Uterus (tissue), 4 donors: ENCODE results near the gene CFAP52. TPM values are rescaled to one million over a fixed set of nuclear protein-coding genes. Genes with fewer than 3 reads are reported as not detected.
"Not testable (repeated sequence)": the region's sequence is repeated elsewhere in the genome, so short reads cannot be mapped to it uniquely, and the experiment has no call there.

ENCODE experiments used
- DNase-seq, 2 donors: peaks; one replicate each; pipeline ENCODE4 v3.0.0-alpha.2; 2019 to 2020
- H3K27ac ChIP-seq, 2 donors: fragments of 200-600 bp; sonication (generic); 1 replicate in 1 of 2; 2 replicates in 1 of 2; pipeline ENCODE4 v1.5.1; 2016 to 2018
- H3K27me3 ChIP-seq, 2 donors: fragments of 200-600 bp; sonication (generic); one replicate each; pipeline ENCODE4 v1.5.1; 2018 to 2019; ENCODE audit warnings: control low read depth in 1 of 2
- H3K36me3 ChIP-seq, 2 donors: fragments of 200-600 bp; sonication (generic); one replicate each; pipeline ENCODE4 v1.5.1; 2019; ENCODE audit warnings: control low read depth in 1 of 2
- H3K4me1 ChIP-seq, 2 donors: fragments of 200-600 bp; sonication (generic); one replicate each; pipeline ENCODE4 v1.5.1; 2018 to 2019; ENCODE audit warnings: control low read depth in 1 of 2
- H3K4me3 ChIP-seq, 2 donors: fragments of 200-600 bp; sonication (generic); 1 replicate in 1 of 2; 2 replicates in 1 of 2; pipeline ENCODE4 v1.5.1; 2018 to 2019; ENCODE audit warnings: mild to moderate bottlenecking in 1 of 2
- H3K9me3 ChIP-seq, 2 donors: fragments of 200-600 bp; sonication (generic); one replicate each; pipeline ENCODE4 v1.5.1; 2019; ENCODE audit warnings: control low read depth in 1 of 2
- CTCF ChIP-seq, 4 experiments: fragments of 200-600 bp in 2 of 4; fragments of 450-650 bp in 2 of 4; sonication (generic) in 2 of 4; IDR thresholded peaks; one replicate each; pipeline ENCODE4 v1.5.1; 2016 to 2019; ENCODE audit warnings: antibody characterized with exemption in 4 of 4, mild to moderate bottlenecking in 2 of 4, moderate library complexity in 1 of 4
- POLR2A ChIP-seq, 2 donors: fragments of 450-650 bp; IDR thresholded peaks; one replicate each; pipeline ENCODE4 v1.6.1; 2016; ENCODE audit warnings: antibody characterized with exemption in 2 of 2, mild to moderate bottlenecking in 1 of 2, moderate library complexity in 1 of 2
- intact Hi-C: fragments of 100-400 bp; cut with DNase I; formaldehyde crosslinking; loops from one replicate; pipeline ENCODE4 v1.15.1; 2023; ENCODE audit warnings: low total_unique reads
- total RNA-seq, 4 donors: library from RNA; depleted of rRNA in 3 of 4; stranded (reverse); fragments of >200 nt in 3 of 4; gene quantifications; one replicate each; pipeline versions ENCODE4 v1.1.0 to v1.2.4, GENCODE V29; 2014 to 2023
- donor health status: DM: yes; HTN: yes; CAD: no.

Gene CFAP52
- total RNA-seq, 4 donors from 2014 or later: 1.0 to 9.4 TPM; not detected in 2

- no peak overlapping the region for H3K4me3 ChIP-seq
- no peak for TF ChIP-seq CTCF (IDR thresholded peaks at IDR 0.05)
- TF ChIP-seq POLR2A (IDR thresholded peaks at IDR 0.05): no peak
- intact Hi-C loops: no loop called here
- no peaks in the 10 kb centered on the region for H3K27me3 ChIP-seq
- H3K36me3 ChIP-seq: no peaks in the 10 kb centered on the region
- H3K27ac ChIP-seq: no peak overlapping the region
- no peaks in the 10 kb centered on the region for H3K9me3 ChIP-seq
- DNase-seq: no peak
- no peaks in the 10 kb centered on the region for H3K4me1 ChIP-seq
These were observed 32.2 kb upstream of the CFAP52 start for GRCh38 chr17:9544221-9544620.

GRCh38 chr17:9549215-9549614, 27.2 kb upstream of the CFAP52 start:
- no peak overlapping the region for H3K27ac ChIP-seq
- H3K4me1 ChIP-seq: no peaks in the 10 kb centered on the region
- H3K36me3 ChIP-seq: no peaks in the 10 kb centered on the region
- DNase-seq: no peak
- H3K27me3 ChIP-seq: no peaks in the 10 kb centered on the region
- H3K9me3 ChIP-seq: no peaks in the 10 kb centered on the region
- TF ChIP-seq CTCF (IDR thresholded peaks at IDR 0.05): no peak
- TF ChIP-seq POLR2A (IDR thresholded peaks at IDR 0.05): no peak
- intact Hi-C loops: no loop called here
- H3K4me3 ChIP-seq: no peak overlapping the region

- H3K27ac ChIP-seq: no peak overlapping the region
- no peak overlapping the region for H3K4me3 ChIP-seq
- no peaks in the 10 kb centered on the region for H3K27me3 ChIP-seq
- no peak for DNase-seq
- no peaks in the 10 kb centered on the region for H3K36me3 ChIP-seq
- no peaks in the 10 kb centered on the region for H3K4me1 ChIP-seq
- no peak for TF ChIP-seq POLR2A (IDR thresholded peaks at IDR 0.05)
- TF ChIP-seq CTCF (IDR thresholded peaks at IDR 0.05): no peak
- intact Hi-C loops: no loop called here
- H3K9me3 ChIP-seq: no peaks in the 10 kb centered on the region
These were observed 23.3 kb upstream of the CFAP52 start for GRCh38 chr17:9553181-9553580.

- TF ChIP-seq CTCF (IDR thresholded peaks at IDR 0.05) (no peak), POLR2A (IDR thresholded peaks at IDR 0.05) (no peak)
- no peak overlapping the region for H3K27ac ChIP-seq
- DNase-seq: no peak
- no peaks in the 10 kb centered on the region for H3K4me1 ChIP-seq
- intact Hi-C loops: no loop called here
- no peaks in the 10 kb centered on the region for H3K36me3 ChIP-seq
- no peaks in the 10 kb centered on the region for H3K9me3 ChIP-seq
- H3K27me3 ChIP-seq: no peaks in the 10 kb centered on the region
- H3K4me3 ChIP-seq: no peak overlapping the region
These were observed 22.8 kb upstream of the CFAP52 start for GRCh38 chr17:9553596-9553995.

- DNase-seq, H3K4me1 ChIP-seq, H3K9me3 ChIP-seq, intact Hi-C loops, H3K27me3 ChIP-seq, H3K36me3 ChIP-seq, H3K27ac ChIP-seq, H3K4me3 ChIP-seq: not testable (repeated sequence)
These were observed 21.7 kb upstream of the CFAP52 start for GRCh38 chr17:9554715-9555114.

- no peaks in the 10 kb centered on the region for H3K9me3 ChIP-seq
- DNase-seq: no peak
- no peaks in the 10 kb centered on the region for H3K4me1 ChIP-seq
- no peak for TF ChIP-seq POLR2A (IDR thresholded peaks at IDR 0.05)
- TF ChIP-seq CTCF (IDR thresholded peaks at IDR 0.05): no peak
- H3K36me3 ChIP-seq: no peaks in the 10 kb centered on the region
- H3K4me3 ChIP-seq: no peak overlapping the region
- intact Hi-C loops: no loop called here
- peak overlapping the region in 1 of 2 donors; percentile 29 for H3K27ac ChIP-seq
- no peaks in the 10 kb centered on the region for H3K27me3 ChIP-seq
These were observed 19.2 kb upstream of the CFAP52 start for GRCh38 chr17:9557161-9557755.
